Esophagus muscularis mucosa (tissue), 3 donors: ENCODE results near the gene AJAP1.

ENCODE experiments used
- POLR2A ChIP-seq: fragments of 450-650 bp; IDR thresholded peaks from one replicate; pipeline ENCODE4 v1.6.1; 2017; ENCODE audit warnings: antibody characterized with exemption, moderate library complexity, mild to moderate bottlenecking, low read depth
- POLR2AphosphoS5 ChIP-seq, 2 donors: sonication (generic); formaldehyde crosslinking; IDR thresholded peaks; one replicate each; pipeline ENCODE4 v1.6.1; 2017; ENCODE audit warnings: antibody characterized with exemption in 2 of 2
- TF ChIP-seq, protein P1 (sequence below), 3 experiments: fragments of 200-600 bp in 2 of 3; fragments of 450-650 bp in 1 of 3; sonication (generic) in 2 of 3; IDR thresholded peaks; one replicate each; pipeline ENCODE4 v1.5.1; 2017 to 2019; ENCODE audit warnings: antibody characterized with exemption in 3 of 3, mild to moderate bottlenecking in 2 of 3, moderate library complexity in 1 of 3

DNA sequence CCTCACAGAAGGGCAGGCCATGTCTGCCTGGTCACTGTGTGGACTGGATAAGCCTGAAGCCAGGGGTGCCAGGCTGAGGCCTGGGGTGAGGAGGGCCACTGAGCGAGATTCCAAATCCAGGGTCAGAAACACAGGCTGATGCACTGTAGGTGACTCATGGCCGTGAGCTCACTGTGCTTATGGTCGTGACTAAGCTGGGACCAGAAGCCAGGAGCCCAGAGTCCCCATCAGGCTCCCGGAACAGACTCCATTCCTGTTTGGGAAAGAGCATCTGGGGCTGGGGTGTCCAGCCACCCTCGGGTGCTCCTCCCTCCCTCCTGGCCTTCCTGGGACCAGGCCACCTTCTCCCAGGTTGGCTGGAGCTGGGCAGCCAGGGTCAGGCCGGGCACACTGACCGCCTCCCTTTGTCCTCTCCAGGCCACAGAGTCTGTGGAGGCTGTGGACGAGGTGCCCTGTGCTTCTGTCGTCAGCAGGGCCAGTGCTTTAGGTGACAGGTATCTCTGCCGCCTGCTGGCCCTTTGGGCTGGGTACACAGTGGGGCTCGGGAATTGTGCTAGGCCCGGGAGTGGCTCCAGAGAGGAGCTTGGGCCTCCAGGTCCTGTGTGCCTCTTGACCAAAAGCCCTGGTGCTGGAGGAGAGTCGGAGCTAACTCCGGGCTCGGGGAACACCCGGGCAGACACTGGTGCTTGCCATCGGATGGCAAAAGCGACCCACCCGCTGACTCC is 36.7 kb downstream of the AJAP1 start:
- TF ChIP-seq POLR2A (no peak), POLR2AphosphoS5 (IDR thresholded peaks at IDR 0.05) (no peak)
- TF ChIP-seq, protein P1, sequence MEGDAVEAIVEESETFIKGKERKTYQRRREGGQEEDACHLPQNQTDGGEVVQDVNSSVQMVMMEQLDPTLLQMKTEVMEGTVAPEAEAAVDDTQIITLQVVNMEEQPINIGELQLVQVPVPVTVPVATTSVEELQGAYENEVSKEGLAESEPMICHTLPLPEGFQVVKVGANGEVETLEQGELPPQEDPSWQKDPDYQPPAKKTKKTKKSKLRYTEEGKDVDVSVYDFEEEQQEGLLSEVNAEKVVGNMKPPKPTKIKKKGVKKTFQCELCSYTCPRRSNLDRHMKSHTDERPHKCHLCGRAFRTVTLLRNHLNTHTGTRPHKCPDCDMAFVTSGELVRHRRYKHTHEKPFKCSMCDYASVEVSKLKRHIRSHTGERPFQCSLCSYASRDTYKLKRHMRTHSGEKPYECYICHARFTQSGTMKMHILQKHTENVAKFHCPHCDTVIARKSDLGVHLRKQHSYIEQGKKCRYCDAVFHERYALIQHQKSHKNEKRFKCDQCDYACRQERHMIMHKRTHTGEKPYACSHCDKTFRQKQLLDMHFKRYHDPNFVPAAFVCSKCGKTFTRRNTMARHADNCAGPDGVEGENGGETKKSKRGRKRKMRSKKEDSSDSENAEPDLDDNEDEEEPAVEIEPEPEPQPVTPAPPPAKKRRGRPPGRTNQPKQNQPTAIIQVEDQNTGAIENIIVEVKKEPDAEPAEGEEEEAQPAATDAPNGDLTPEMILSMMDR (IDR thresholded peaks at IDR 0.05): no peak
